H1 (cell line): ENCODE data around the gene MAML3. TPM values are rescaled to one million over a fixed set of nuclear protein-coding genes. Genes with fewer than 3 reads are reported as not detected.
A peak's percentile ranks its signal among the peaks of the same experiment; 100 is the strongest.

Experiments used
- CTCF ChIA-PET: fragments of 300-600 bp; sonication (Branson Sonifier 250); formaldehyde crosslinking; loops from one replicate; lab custom pipeline; 2021; ENCODE audit not compliant: partially characterized antibody; lab: Charles Lee
- POLR2A ChIA-PET: fragments of 300-600 bp; sonication (Branson Sonifier 250); formaldehyde crosslinking; loops from one replicate; lab custom pipeline; 2021; ENCODE audit warnings: inconsistent platforms; ENCODE audit not compliant: partially characterized antibody; lab: Charles Lee
- DNase-seq, 2 experiments: peaks; one replicate each; pipeline versions ENCODE4 v3.0.0 to v3.0.0-alpha.2; 2010 to 2022; ENCODE audit warnings: low spot score in 2 of 2, low read depth in 1 of 2, mixed read lengths in 1 of 2
- FAIRE-seq: peaks from 2 replicates; lab custom pipeline; 2011; peaks lifted over from hg19 to GRCh38; lab: Jason Lieb, UNC
- H2AFZ ChIP-seq: 2 replicates; pipeline ENCODE4 v1.8.1; 2012; ENCODE audit warnings: low read length, inconsistent platforms
- H2AK5ac ChIP-seq: 2 replicates; pipeline ENCODE4 v1.6.1; 2013; ENCODE audit warnings: low read depth, low read length
- H2BK120ac ChIP-seq: replicated peaks from 2 replicates; pipeline ENCODE3; 2013; ENCODE audit warnings: low read depth, low read length, inconsistent platforms
- H2BK12ac ChIP-seq: 2 replicates; pipeline ENCODE4 v1.6.1; 2013; ENCODE audit warnings: low read depth, low read length
- H2BK15ac ChIP-seq: 2 replicates; pipeline ENCODE4 v1.6.1; 2013; ENCODE audit warnings: low read length
- H2BK20ac ChIP-seq: 2 replicates; pipeline ENCODE4 v1.6.1; 2013; ENCODE audit warnings: low read length
- H2BK5ac ChIP-seq: 2 replicates; pipeline ENCODE4 v1.6.1; 2013; ENCODE audit warnings: low read depth, low read length
- H3K14ac ChIP-seq: 2 replicates; pipeline ENCODE4 v1.6.1; 2013; ENCODE audit warnings: inconsistent platforms; ENCODE audit not compliant: insufficient read length
- H3K18ac ChIP-seq: 2 replicates; pipeline ENCODE4 v1.6.1; 2013; ENCODE audit warnings: low read length; ENCODE audit errors: extremely low read depth
- H3K23ac ChIP-seq: 2 replicates; pipeline ENCODE4 v1.6.1; 2013; ENCODE audit warnings: inconsistent platforms; ENCODE audit not compliant: insufficient read length
- H3K23me2 ChIP-seq: 2 replicates; pipeline ENCODE4 v1.6.1; 2013; ENCODE audit warnings: low read depth, low read length
- H3K27ac ChIP-seq: 2 replicates; pipeline ENCODE4 v1.6.1; 2011; ENCODE audit warnings: low read depth, low read length, inconsistent platforms
- H3K27me3 ChIP-seq, 4 experiments: replicated peaks in 1 of 4; 1 replicate in 1 of 4; 2 replicates in 3 of 4; pipeline versions ENCODE4 v1.6.1 to v1.8.1; 2011 to 2013; ENCODE audit warnings: low read length in 3 of 4, mild to moderate bottlenecking in 3 of 4, inconsistent platforms in 2 of 4, mixed read lengths in 2 of 4, moderate library complexity in 1 of 4; ENCODE audit not compliant: control insufficient read depth in 3 of 4, insufficient read depth in 3 of 4; ENCODE audit errors: extremely low read depth in 1 of 4
- H3K36me3 ChIP-seq, 4 experiments: 2 replicates each; pipeline versions ENCODE4 v1.6.1 to v1.8.1; 2011 to 2013; ENCODE audit warnings: mild to moderate bottlenecking in 4 of 4, low read length in 3 of 4, moderate library complexity in 2 of 4, control low read depth in 1 of 4, inconsistent platforms in 1 of 4; ENCODE audit not compliant: insufficient read depth in 4 of 4, control insufficient read depth in 2 of 4
- H3K4ac ChIP-seq: replicated peaks from 2 replicates; pipeline ENCODE3; 2013; ENCODE audit warnings: low read length, low read depth, mixed read lengths, inconsistent platforms; ENCODE audit not compliant: insufficient read length
- H3K4me1 ChIP-seq, 4 experiments: replicated peaks in 1 of 4; 1 replicate in 1 of 4; 2 replicates in 3 of 4; pipeline versions ENCODE4 v1.6.1 to v1.8.1; 2011 to 2013; ENCODE audit warnings: low read length in 3 of 4, inconsistent platforms in 2 of 4, mixed read lengths in 1 of 4; ENCODE audit not compliant: insufficient read depth in 4 of 4, control insufficient read depth in 3 of 4
- H3K4me2 ChIP-seq, 2 experiments: 2 replicates each; pipeline versions ENCODE4 v1.6.1 to v1.8.1; 2011 to 2013; ENCODE audit warnings: low read depth in 2 of 2, low read length in 2 of 2, control low read depth in 1 of 2, inconsistent platforms in 1 of 2, mild to moderate bottlenecking in 1 of 2; ENCODE audit not compliant: insufficient read depth in 1 of 2
- H3K4me3 ChIP-seq, 4 experiments: fragments of 200-600, 300-600 bp in 1 of 4; sonication (generic), shearing (Covaris generic), sonication (Bioruptor Twin) in 1 of 4; 2 replicates each; pipeline versions ENCODE4 v1.5.1 to v1.8.1; 2011 to 2016; ENCODE audit warnings: low read length in 4 of 4, low read depth in 3 of 4, control low read depth in 2 of 4, inconsistent platforms in 2 of 4, mild to moderate bottlenecking in 2 of 4, mixed read lengths in 1 of 4, moderate library complexity in 1 of 4; ENCODE audit not compliant: insufficient read depth in 2 of 4; ENCODE audit errors: extremely low read depth in 1 of 4
- H3K56ac ChIP-seq: replicated peaks from 2 replicates; pipeline ENCODE3; 2013; ENCODE audit warnings: low read depth, mild to moderate bottlenecking, mixed read lengths, low read length, inconsistent platforms; ENCODE audit not compliant: insufficient read length
- H3K79me1 ChIP-seq: 2 replicates; pipeline ENCODE4 v1.6.1; 2013; ENCODE audit warnings: low read depth, low read length, control low read depth
- H3K79me2 ChIP-seq, 2 experiments: 2 replicates each; pipeline versions ENCODE4 v1.6.1 to v1.8.1; 2012 to 2013; ENCODE audit warnings: low read length in 2 of 2, mild to moderate bottlenecking in 2 of 2, inconsistent platforms in 1 of 2; ENCODE audit not compliant: insufficient read depth in 2 of 2, control insufficient read depth in 1 of 2
- H3K9ac ChIP-seq, 4 experiments: replicated peaks in 1 of 4; 1 replicate in 1 of 4; 2 replicates in 3 of 4; pipeline versions ENCODE4 v1.6.1 to v1.8.1; 2011 to 2013; ENCODE audit warnings: low read depth in 3 of 4, low read length in 3 of 4, control low read depth in 2 of 4, mild to moderate bottlenecking in 2 of 4, moderate library complexity in 2 of 4, inconsistent platforms in 1 of 4; ENCODE audit errors: extremely low read depth in 1 of 4
- H3K9me3 ChIP-seq, 2 experiments: 2 replicates each; pipeline versions ENCODE4 v1.6.1 to v1.8.1; 2012 to 2013; ENCODE audit warnings: mild to moderate bottlenecking in 2 of 2, moderate library complexity in 2 of 2, control low read depth in 1 of 2, inconsistent platforms in 1 of 2, low read depth in 1 of 2, low read length in 1 of 2, mixed read lengths in 1 of 2; ENCODE audit not compliant: insufficient read depth in 2 of 2
- H4K20me1 ChIP-seq, 2 experiments: replicated peaks in 1 of 2; 2 replicates each; pipeline versions ENCODE3 to v1.8.1; 2011 to 2013; ENCODE audit warnings: inconsistent platforms in 2 of 2, low read length in 2 of 2, mild to moderate bottlenecking in 1 of 2; ENCODE audit not compliant: insufficient read depth in 2 of 2, control insufficient read depth in 1 of 2
- H4K5ac ChIP-seq: 2 replicates; pipeline ENCODE4 v1.6.1; 2013; ENCODE audit warnings: low read length, low read depth, mixed read lengths, inconsistent platforms; ENCODE audit not compliant: insufficient read length
- H4K8ac ChIP-seq: 2 replicates; pipeline ENCODE4 v1.8.0; 2013; ENCODE audit warnings: mild to moderate bottlenecking, moderate library complexity, low read length, inconsistent platforms; ENCODE audit not compliant: insufficient read depth; ENCODE audit errors: extremely low read depth
- H4K91ac ChIP-seq: replicated peaks from 2 replicates; pipeline ENCODE3; 2013; ENCODE audit warnings: low read length, mixed read lengths, inconsistent platforms; ENCODE audit not compliant: insufficient read length
- CBX5 ChIP-seq: fragments of 300-800, 300-1000 bp; sonication (generic); IDR thresholded peaks from 2 replicates; pipeline ENCODE4 v1.7.1; 2016; ENCODE audit warnings: antibody characterized with exemption, low read length, low read depth
- HDAC2 ChIP-seq, 2 experiments: fragments of 300-600 bp in 1 of 2; sonication (generic) in 1 of 2; IDR thresholded peaks; 2 replicates each; pipeline ENCODE4 v1.6.1; 2011 to 2012; ENCODE audit warnings: low read depth in 2 of 2, low read length in 2 of 2, mild to moderate bottlenecking in 2 of 2, moderate library complexity in 2 of 2, borderline replicate concordance in 1 of 2, inconsistent platforms in 1 of 2
- KDM4A ChIP-seq: IDR thresholded peaks from one replicate; pipeline ENCODE4 v1.7.1; 2012; ENCODE audit warnings: low read depth, mild to moderate bottlenecking, moderate library complexity, low read length, inconsistent platforms; ENCODE audit not compliant: severe bottlenecking
- KDM5A ChIP-seq: fragments of 200-600 bp; IDR thresholded peaks from 2 replicates; pipeline ENCODE4 v1.7.1; 2012; ENCODE audit warnings: mild to moderate bottlenecking, low read length, inconsistent platforms, mixed read lengths
- POLR2A ChIP-seq, 2 experiments: IDR thresholded peaks; 1 replicate in 1 of 2; 2 replicates in 1 of 2; pipeline ENCODE4 v1.6.1; 2011; ENCODE audit warnings: low read depth in 2 of 2, low read length in 2 of 2, mild to moderate bottlenecking in 2 of 2; ENCODE audit errors: control extremely low read depth in 1 of 2
- POU5F1 ChIP-seq: IDR thresholded peaks from 2 replicates; pipeline ENCODE4 v1.6.1; 2011; ENCODE audit warnings: low read depth, mild to moderate bottlenecking, low read length, moderate library complexity
- SP4 ChIP-seq: IDR thresholded peaks from 2 replicates; pipeline ENCODE4 v1.6.1; 2012; ENCODE audit warnings: low read length, inconsistent platforms
- YY1 ChIP-seq: IDR thresholded peaks from 2 replicates; pipeline ENCODE4 v1.6.1; 2011; ENCODE audit warnings: low read depth, mild to moderate bottlenecking, low read length
- WGBS, 2 experiments: shearing (Covaris generic) in 1 of 2; methylation state at CpG; one replicate each; pipeline versions ENCODE4 v1.1.6 to v1.1.7; 2013 to 2015; ENCODE audit warnings: low lambda C conversion rate in 2 of 2, mixed read lengths in 2 of 2, inconsistent platforms in 1 of 2, low coverage in 1 of 2, missing lambda C conversion rate in 1 of 2; ENCODE audit not compliant: insufficient replicate concordance in 2 of 2, insufficient coverage in 1 of 2, insufficient read length in 1 of 2; ENCODE audit errors: extremely low coverage in 1 of 2, missing lambda C conversion rate in 1 of 2; 5-methylcytosine and 5-hydroxymethylcytosine counted together
- polyA plus RNA-seq, 7 experiments: library from polyadenylated mRNA; depleted of rRNA in 3 of 7; stranded (reverse) in 5 of 7; unstranded in 2 of 7; fragments of >200 nt in 5 of 7; fragments of 200-250 nt in 2 of 7; gene quantifications; 1 replicate in 5 of 7; 2 replicates in 1 of 7; 4 replicates in 1 of 7; pipeline versions ENCODE4 v1.2.1 to v1.2.3, GENCODE V29; 2011 to 2013; ENCODE audit warnings: missing spikeins in 2 of 7, mixed read lengths in 2 of 7
- total RNA-seq: library from RNA; stranded (reverse); fragmentation: NEBNext Ultra II Directional; extraction: Animal tissue kit (Norgen Biotek cat#: 25700); gene quantifications from 2 replicates; pipeline ENCODE4 v1.2.1, GENCODE V29; 2021
- TF ChIP-seq, protein P1 (sequence below): IDR thresholded peaks from 2 replicates; pipeline ENCODE4 v1.6.1; 2012; ENCODE audit warnings: inconsistent platforms

The MAML3 gene
- total and polyA plus RNA-seq, 2 of the 8 experiments (the other 6 are each of a cell fraction or from before 2014, with no cell fraction given), result 2.1 to 5.7 TPM

DNA sequence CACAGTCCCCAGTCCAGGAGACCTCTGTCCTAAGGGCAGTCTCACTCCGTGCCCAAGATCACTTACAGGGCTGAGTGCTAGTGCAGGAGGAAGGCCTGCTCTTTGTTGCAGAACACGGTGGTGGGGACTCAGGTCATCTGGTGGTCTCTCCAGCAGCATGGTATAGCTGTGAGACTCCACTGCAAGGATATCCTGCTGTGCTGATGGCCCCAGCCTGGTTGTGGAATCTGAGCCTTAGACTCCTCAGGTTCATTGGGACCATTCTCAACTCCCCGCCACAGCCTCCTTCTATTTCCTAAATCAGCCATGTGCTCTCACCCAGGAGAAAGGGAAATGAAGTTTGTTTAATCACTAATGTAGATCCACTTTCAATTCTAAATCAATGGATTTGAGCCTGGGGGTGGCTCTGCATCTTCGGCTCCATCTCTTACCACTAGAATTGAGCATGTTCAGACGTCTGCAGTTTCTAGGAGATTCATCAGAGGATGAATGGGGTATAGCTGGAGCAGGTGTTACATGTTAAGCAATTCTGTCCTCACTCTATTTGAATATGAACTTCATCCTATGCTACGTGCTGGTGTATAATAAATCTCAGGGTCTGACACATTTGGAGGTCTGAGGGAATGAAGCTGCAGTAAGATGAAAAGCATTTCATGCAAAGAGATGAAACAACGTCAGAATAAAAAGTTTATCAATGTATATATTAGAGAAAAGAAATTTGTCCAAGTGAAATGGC lies 299.1 kb downstream of the MAML3 start:
- no peaks in the 10 kb centered on the region for H3K23me2 ChIP-seq
- H3K4me1 ChIP-seq, result peaks cover 4 to 12% (median 7%) of the 10 kb centered on the region in 4 experiments; a peak in 5 of 7 replicates
- peak overlapping the region; percentile 1 for H2BK120ac ChIP-seq
- H3K18ac ChIP-seq, result peak overlapping the region; percentile 49; the same call in 1 of the 2 replicates
- H4K5ac ChIP-seq, result no peak overlapping the region
- H2AK5ac ChIP-seq, result no peak overlapping the region
- no peaks in the 10 kb centered on the region for H3K79me1 ChIP-seq
- H4K8ac ChIP-seq, result no peak overlapping the region
- CTCF ChIA-PET, result interaction anchor here (1.0 to 1.6 kb wide), 5 partner anchors 11 to 472 kb away, joined by 3 to 6 read pairs (median 3); no protein-coding TSS in a partner anchor
- FAIRE-seq (no peak), DNase-seq (no peak)
- H3K36me3 ChIP-seq, result no peaks in the 10 kb centered on the region
- H3K14ac ChIP-seq, result no peak overlapping the region
- H3K27ac ChIP-seq, result no peak overlapping the region
- H3K56ac ChIP-seq, result no peak overlapping the region
- H2AFZ ChIP-seq, result no peak overlapping the region
- POLR2A ChIA-PET, result no interaction called here
- 81% methylated on average over 7 of the region's 7 CpGs; no CpG with 5 or more reads in 1 of the 2 experiments for WGBS, 2 experiments
- H4K91ac ChIP-seq, result no peak overlapping the region
- H3K27me3 ChIP-seq, result no peaks in the 10 kb centered on the region; a peak in 1 of 7 replicates
- no peaks in the 10 kb centered on the region for H3K9me3 ChIP-seq
- H3K23ac ChIP-seq, result no peak overlapping the region
- H3K9ac ChIP-seq, result no peak overlapping the region
- no peaks in the 10 kb centered on the region for H4K20me1 ChIP-seq
- no peak overlapping the region for H3K4me3 ChIP-seq
- no peak overlapping the region for H3K4me2 ChIP-seq
- H3K4ac ChIP-seq, result no peak overlapping the region
- peak overlapping the region; percentile 94 for H2BK20ac ChIP-seq
- TF ChIP-seq, protein P1, sequence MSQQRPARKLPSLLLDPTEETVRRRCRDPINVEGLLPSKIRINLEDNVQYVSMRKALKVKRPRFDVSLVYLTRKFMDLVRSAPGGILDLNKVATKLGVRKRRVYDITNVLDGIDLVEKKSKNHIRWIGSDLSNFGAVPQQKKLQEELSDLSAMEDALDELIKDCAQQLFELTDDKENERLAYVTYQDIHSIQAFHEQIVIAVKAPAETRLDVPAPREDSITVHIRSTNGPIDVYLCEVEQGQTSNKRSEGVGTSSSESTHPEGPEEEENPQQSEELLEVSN, result no peak
- no peak for TF ChIP-seq SP4
- no peak for TF ChIP-seq POLR2A (IDR thresholded peaks at IDR 0.05; ENCODE audit: control extremely low read depth in 1 of 2, low read depth in 2 of 2, low read length in 2 of 2)
- no peak for TF ChIP-seq KDM5A
- TF ChIP-seq YY1, result no peak
- TF ChIP-seq HDAC2 (IDR thresholded peaks at IDR 0.05; ENCODE audit: borderline replicate concordance in 1 of 2, low read depth in 2 of 2, low read length in 2 of 2), result no peak
- TF ChIP-seq POU5F1, result no peak
- no peak for TF ChIP-seq CBX5
- TF ChIP-seq KDM4A, result no peak
- H3K79me2 ChIP-seq, result no peaks in the 10 kb centered on the region
- peak overlapping the region; percentile 10; the same call in 1 of the 2 replicates for H2BK15ac ChIP-seq
- peak overlapping the region; percentile 41; the same call in 1 of the 2 replicates for H2BK5ac ChIP-seq
- H2BK12ac ChIP-seq, result peak overlapping the region; percentile 71; the same call in 1 of the 2 replicates
